ENCODE results near the gene ARRB1. TPM values are rescaled to one million over a fixed set of nuclear protein-coding genes. Genes with fewer than 3 reads are reported as not detected.

Gene ARRB1
- total and polyA plus RNA-seq, 9 of the 15 experiments (the other 6 are each of a cell fraction or from before 2014, with no cell fraction given): 6.6 to 45.4 (median 28.5) TPM

DNA sequence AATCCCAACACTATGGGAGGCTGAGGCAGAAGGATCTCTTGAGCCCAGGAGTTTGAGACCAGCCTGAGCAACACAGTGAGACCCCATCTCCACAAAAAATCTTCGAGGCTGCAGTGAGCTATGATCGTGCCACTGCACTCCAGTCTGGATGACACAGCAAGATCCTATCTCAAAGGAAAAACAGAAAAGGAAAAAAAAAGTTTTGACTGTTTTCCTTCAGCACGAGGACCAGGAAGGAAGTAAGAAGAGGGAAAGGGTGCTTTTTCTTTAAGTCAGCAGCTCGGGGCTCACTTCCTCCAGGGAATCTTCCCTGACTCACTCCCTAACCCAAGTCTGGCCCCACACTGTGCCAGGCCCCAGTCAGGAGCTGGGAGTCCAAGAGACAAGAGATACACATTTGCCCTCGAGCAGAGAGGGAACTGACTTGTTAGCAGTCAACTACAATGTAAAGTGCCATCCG is 14.2 kb downstream of the ARRB1 start (continued):
- TF ChIP-seq MECOM (CRISPR knock-in tag; IDR thresholded peaks at IDR 0.05) (0 out of 2 replicates have a peak, but pooled peaks have one; percentile 25), BCOR (IDR thresholded peaks at IDR 0.05) (peak; percentile 70), FIP1L1 (IDR thresholded peaks at IDR 0.05; ENCODE audit: low read depth, low read length, poor library complexity, severe bottlenecking) (no peak), ZNF699 (CRISPR knock-in tag; IDR thresholded peaks at IDR 0.05; ENCODE audit: insufficient replicate concordance) (no peak), ZNF384 (IDR thresholded peaks at IDR 0.05; ENCODE audit: low read depth, low read length) (peak; percentile 80), FOXJ3 (CRISPR knock-in tag; IDR thresholded peaks at IDR 0.05) (no peak), ZNF766 (CRISPR knock-in tag; conservative IDR thresholded peaks at IDR 0.05) (no peak), HMG20B (CRISPR knock-in tag; IDR thresholded peaks at IDR 0.05) (no peak), DMBX1 (CRISPR knock-in tag; IDR thresholded peaks at IDR 0.05; ENCODE audit: borderline replicate concordance) (peak; percentile 56; the same call in 1 of the 2 replicates), POU5F1 (IDR thresholded peaks at IDR 0.05; ENCODE audit: borderline replicate concordance, low read depth, low read length, partially characterized antibody) (no peak), LEF1 (IDR thresholded peaks at IDR 0.05) (peak; percentile 34; the same call in 1 of the 2 replicates), GABPB1 (CRISPR knock-in tag; IDR thresholded peaks at IDR 0.05) (no peak), IFI16 (CRISPR knock-in tag; IDR thresholded peaks at IDR 0.05) (no peak), MAZ (CRISPR knock-in tag; conservative IDR thresholded peaks at IDR 0.05 in 1 of 2, IDR thresholded peaks at IDR 0.05 in 1 of 2) (no peak), ZNF644 (tag; IDR thresholded peaks at IDR 0.05; ENCODE audit: low read depth) (peak; percentile 81; the same call in 1 of the 2 replicates), MED1 (CRISPR knock-in tag; IDR thresholded peaks at IDR 0.05; ENCODE audit: borderline replicate concordance) (no peak), ARHGAP35 (IDR thresholded peaks at IDR 0.05; ENCODE audit: partially characterized antibody) (no peak), ZNF175 (CRISPR knock-in tag; IDR thresholded peaks at IDR 0.05; ENCODE audit: low read depth) (0 out of 2 replicates have a peak, but pooled peaks have one; percentile 51), TEAD4 (IDR thresholded peaks at IDR 0.05; ENCODE audit: low read length) (peak; percentile 18; the same call in 1 of the 2 replicates), TEAD4 (CRISPR knock-in tag; IDR thresholded peaks at IDR 0.05; ENCODE audit: borderline replicate concordance) (no peak), MYC (IDR thresholded peaks at IDR 0.05; ENCODE audit: low read depth, low read length) (peak; percentile 41; the same call in 1 of the 2 replicates), MYC (CRISPR knock-in tag; IDR thresholded peaks at IDR 0.05; ENCODE audit: borderline replicate concordance, low read depth) (no peak), MAFK (IDR thresholded peaks at IDR 0.05; ENCODE audit: low read length) (peak; percentile 77)
- TF ChIP-seq, protein P1, sequence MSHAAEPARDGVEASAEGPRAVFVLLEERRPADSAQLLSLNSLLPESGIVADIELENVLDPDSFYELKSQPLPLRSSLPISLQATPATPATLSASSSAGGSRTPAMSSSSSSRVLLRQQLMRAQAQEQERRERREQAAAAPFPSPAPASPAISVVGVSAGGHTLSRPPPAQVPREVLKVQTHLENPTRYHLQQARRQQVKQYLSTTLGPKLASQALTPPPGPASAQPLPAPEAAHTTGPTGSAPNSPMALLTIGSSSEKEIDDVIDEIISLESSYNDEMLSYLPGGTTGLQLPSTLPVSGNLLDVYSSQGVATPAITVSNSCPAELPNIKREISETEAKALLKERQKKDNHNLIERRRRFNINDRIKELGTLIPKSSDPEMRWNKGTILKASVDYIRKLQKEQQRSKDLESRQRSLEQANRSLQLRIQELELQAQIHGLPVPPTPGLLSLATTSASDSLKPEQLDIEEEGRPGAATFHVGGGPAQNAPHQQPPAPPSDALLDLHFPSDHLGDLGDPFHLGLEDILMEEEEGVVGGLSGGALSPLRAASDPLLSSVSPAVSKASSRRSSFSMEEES (CRISPR knock-in tag; IDR thresholded peaks at IDR 0.05): no peak
- TF ChIP-seq, protein P2, sequence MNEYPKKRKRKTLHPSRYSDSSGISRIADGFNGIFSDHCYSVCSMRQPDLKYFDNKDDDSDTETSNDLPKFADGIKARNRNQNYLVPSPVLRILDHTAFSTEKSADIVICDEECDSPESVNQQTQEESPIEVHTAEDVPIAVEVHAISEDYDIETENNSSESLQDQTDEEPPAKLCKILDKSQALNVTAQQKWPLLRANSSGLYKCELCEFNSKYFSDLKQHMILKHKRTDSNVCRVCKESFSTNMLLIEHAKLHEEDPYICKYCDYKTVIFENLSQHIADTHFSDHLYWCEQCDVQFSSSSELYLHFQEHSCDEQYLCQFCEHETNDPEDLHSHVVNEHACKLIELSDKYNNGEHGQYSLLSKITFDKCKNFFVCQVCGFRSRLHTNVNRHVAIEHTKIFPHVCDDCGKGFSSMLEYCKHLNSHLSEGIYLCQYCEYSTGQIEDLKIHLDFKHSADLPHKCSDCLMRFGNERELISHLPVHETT (CRISPR knock-in tag; conservative IDR thresholded peaks at IDR 0.05 in 1 of 2, IDR thresholded peaks at IDR 0.05 in 1 of 2): peak in 1 of 2 experiments; percentile 75; a peak in 2 of 4 replicates
- TF ChIP-seq, protein P3, sequence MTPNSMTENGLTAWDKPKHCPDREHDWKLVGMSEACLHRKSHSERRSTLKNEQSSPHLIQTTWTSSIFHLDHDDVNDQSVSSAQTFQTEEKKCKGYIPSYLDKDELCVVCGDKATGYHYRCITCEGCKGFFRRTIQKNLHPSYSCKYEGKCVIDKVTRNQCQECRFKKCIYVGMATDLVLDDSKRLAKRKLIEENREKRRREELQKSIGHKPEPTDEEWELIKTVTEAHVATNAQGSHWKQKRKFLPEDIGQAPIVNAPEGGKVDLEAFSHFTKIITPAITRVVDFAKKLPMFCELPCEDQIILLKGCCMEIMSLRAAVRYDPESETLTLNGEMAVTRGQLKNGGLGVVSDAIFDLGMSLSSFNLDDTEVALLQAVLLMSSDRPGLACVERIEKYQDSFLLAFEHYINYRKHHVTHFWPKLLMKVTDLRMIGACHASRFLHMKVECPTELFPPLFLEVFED (CRISPR knock-in tag; conservative IDR thresholded peaks at IDR 0.05): no peak
